Lung (tissue), 12 donors: ENCODE measurements around the gene PRSS12. TPM values are rescaled to one million over a fixed set of nuclear protein-coding genes. Genes with fewer than 3 reads are reported as not detected.

Experiments
- ATAC-seq: fragments of 200-7000 bp; cut with Tn5 transposase; one replicate; pipeline ENCODE4 v1.9.1; 2020; ENCODE audit warnings: moderate number of reproducible peaks; ENCODE audit not compliant: insufficient read depth, low FRiP score
- DNase-seq, 3 donors: peaks; one replicate each; pipeline ENCODE4 v3.0.0-alpha.2; 2013 to 2017
- H3K27ac ChIP-seq, 2 donors: one replicate each; pipeline ENCODE4 v1.5.1; 2013; ENCODE audit warnings: mild to moderate bottlenecking in 2 of 2, moderate library complexity in 2 of 2, control low read depth in 1 of 2, inconsistent platforms in 1 of 2, low read depth in 1 of 2, low read length in 1 of 2
- H3K27me3 ChIP-seq, 3 donors: one replicate each; pipeline ENCODE4 v1.5.1; 2013; ENCODE audit warnings: low read length in 2 of 3; ENCODE audit not compliant: control insufficient read depth in 3 of 3, insufficient read depth in 3 of 3
- H3K36me3 ChIP-seq, 4 donors: one replicate each; pipeline ENCODE4 v1.5.1; 2013; ENCODE audit warnings: low read length in 4 of 4, mild to moderate bottlenecking in 1 of 4, moderate library complexity in 1 of 4; ENCODE audit not compliant: control insufficient read depth in 4 of 4, insufficient read depth in 4 of 4
- H3K4me1 ChIP-seq, 5 donors: one replicate each; pipeline ENCODE4 v1.5.1; 2013; ENCODE audit warnings: low read length in 5 of 5, mild to moderate bottlenecking in 2 of 5, moderate library complexity in 1 of 5; ENCODE audit not compliant: control insufficient read depth in 5 of 5, insufficient read depth in 5 of 5
- H3K4me3 ChIP-seq: one replicate; pipeline ENCODE4 v1.5.1; 2013; ENCODE audit warnings: mild to moderate bottlenecking, control low read depth, moderate library complexity
- H3K9ac ChIP-seq, 2 donors: one replicate each; pipeline ENCODE4 v1.5.1; 2013; ENCODE audit warnings: low read length in 2 of 2, control low read depth in 1 of 2; ENCODE audit not compliant: insufficient read depth in 1 of 2
- H3K9me3 ChIP-seq, 4 donors: one replicate each; pipeline ENCODE4 v1.5.1; 2013; ENCODE audit warnings: low read length in 3 of 4, mild to moderate bottlenecking in 1 of 4, moderate library complexity in 1 of 4; ENCODE audit not compliant: control insufficient read depth in 4 of 4, insufficient read depth in 3 of 4
- CTCF ChIP-seq: IDR thresholded peaks from 2 replicates; pipeline ENCODE4 v1.5.1; 2012; ENCODE audit warnings: mild to moderate bottlenecking; ENCODE audit errors: control extremely low read depth, extremely low read depth
- WGBS, 2 donors: extraction: QIAGEN DNeasy Blood & Tissue Kit; methylation state at CpG; one replicate each; pipeline ENCODE4 v1.1.7; 2013; 5-methylcytosine and 5-hydroxymethylcytosine counted together
- polyA plus RNA-seq, 2 donors: library from polyadenylated mRNA; stranded (reverse); fragments of 200-250 nt; gene quantifications; one replicate each; pipeline ENCODE4 v1.2.1, GENCODE V29; 2013
- total RNA-seq, 2 donors: library from RNA; depleted of rRNA in 1 of 2; stranded (reverse); fragments of >200 nt in 1 of 2; gene quantifications; one replicate each; pipeline ENCODE4 v1.2.1, GENCODE V29; 2014 to 2021
- donor health status: control.
- donor health status: control.
- donor health status: Bipolar disorder and iron deficiency.
- donor health status: healthy.
- donor health status: DM: yes; HTN: yes; CAD: no.

PRSS12 gene
- total and polyA plus RNA-seq, 4 donors = 2.9 to 55.0 (median 8.2) TPM

- Histone ChIP-seq H3K4me3 (peak overlapping the region; percentile 41), H3K4me1 (peaks cover 0 to 2% (median 0%) of the 10 kb centered on the region in 5 donors), H3K27me3 (no peaks in the 10 kb centered on the region), H3K27ac (no peak overlapping the region), H3K36me3 (no peaks in the 10 kb centered on the region), H3K9me3 (no peaks in the 10 kb centered on the region), H3K9ac (no peak overlapping the region)
- WGBS, 2 donors = 14 to 26% methylated on average over 49 to 64 of the region's 64 CpGs
- no peak for TF ChIP-seq CTCF
- ATAC-seq = peak; percentile 88
- DNase-seq = peak; percentile 57 to 79 (median 74)
These were observed 87.3 kb downstream of the PRSS12 start for GRCh38 chr4:118265312-118266144.

GRCh38 chr4:118264096-118264495 lies 88.7 kb downstream of the PRSS12 start:
- WGBS, 2 donors = 97 to 98% methylated on average over 3 of the region's 3 CpGs
- Histone ChIP-seq H3K9ac (no peak overlapping the region), H3K4me3 (no peak overlapping the region), H3K4me1 (peaks cover 0 to 2% (median 0%) of the 10 kb centered on the region in 5 donors), H3K27ac (no peak overlapping the region), H3K27me3 (no peaks in the 10 kb centered on the region), H3K9me3 (no peaks in the 10 kb centered on the region), H3K36me3 (no peaks in the 10 kb centered on the region)
- no peak for TF ChIP-seq CTCF
- no peak for DNase-seq
- ATAC-seq = no peak

DNA sequence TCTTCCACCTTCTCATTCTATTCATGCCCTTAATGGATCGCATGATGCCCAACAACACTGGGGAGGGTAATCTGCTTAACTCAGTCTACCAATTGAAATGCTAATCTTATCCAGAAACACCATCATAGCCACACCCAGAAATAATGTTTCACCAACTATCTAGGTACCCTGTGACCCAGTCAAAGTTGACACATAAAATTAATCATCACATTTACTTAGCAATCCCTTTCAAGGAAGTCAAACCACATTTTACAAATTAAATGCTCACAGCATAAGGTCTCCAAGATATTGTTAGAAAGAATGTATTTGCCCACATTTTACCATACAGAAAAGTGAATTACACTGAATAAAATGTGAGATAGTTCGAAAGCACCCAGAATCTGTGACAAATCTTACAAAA lies 92.5 kb downstream of the PRSS12 start:
- Histone ChIP-seq H3K36me3 (no peaks in the 10 kb centered on the region), H3K27ac (no peak overlapping the region), H3K9ac (no peak overlapping the region), H3K9me3 (no peaks in the 10 kb centered on the region), H3K4me1 (peaks cover 0 to 2% (median 0%) of the 10 kb centered on the region in 5 donors), H3K4me3 (no peak overlapping the region), H3K27me3 (no peaks in the 10 kb centered on the region)
- ATAC-seq = no peak
- no peak for TF ChIP-seq CTCF
- WGBS, 2 donors = 92 to 95% methylated on average over 2 of the region's 2 CpGs
- no peak for DNase-seq
